H1 (cell line): ENCODE measurements around the gene LRRC55. TPM values are rescaled to one million over a fixed set of nuclear protein-coding genes. Genes with fewer than 3 reads are reported as not detected.

Source experiments
- CTCF ChIA-PET: fragments of 300-600 bp; sonication (Branson Sonifier 250); formaldehyde crosslinking; loops from one replicate; lab custom pipeline; 2021; ENCODE audit not compliant: partially characterized antibody; lab: Charles Lee
- POLR2A ChIA-PET: fragments of 300-600 bp; sonication (Branson Sonifier 250); formaldehyde crosslinking; loops from one replicate; lab custom pipeline; 2021; ENCODE audit warnings: inconsistent platforms; ENCODE audit not compliant: partially characterized antibody; lab: Charles Lee
- DNase-seq, 2 experiments: peaks; one replicate each; pipeline versions ENCODE4 v3.0.0 to v3.0.0-alpha.2; 2010 to 2022; ENCODE audit warnings: low spot score in 2 of 2, low read depth in 1 of 2, mixed read lengths in 1 of 2
- FAIRE-seq: peaks from 2 replicates; lab custom pipeline; 2011; peaks lifted over from hg19 to GRCh38; lab: Jason Lieb, UNC
- H2AFZ ChIP-seq: 2 replicates; pipeline ENCODE4 v1.8.1; 2012; ENCODE audit warnings: low read length, inconsistent platforms
- H2AK5ac ChIP-seq: 2 replicates; pipeline ENCODE4 v1.6.1; 2013; ENCODE audit warnings: low read depth, low read length
- H2BK120ac ChIP-seq: replicated peaks from 2 replicates; pipeline ENCODE3; 2013; ENCODE audit warnings: low read depth, low read length, inconsistent platforms
- H2BK12ac ChIP-seq: 2 replicates; pipeline ENCODE4 v1.6.1; 2013; ENCODE audit warnings: low read depth, low read length
- H2BK15ac ChIP-seq: 2 replicates; pipeline ENCODE4 v1.6.1; 2013; ENCODE audit warnings: low read length
- H2BK20ac ChIP-seq: 2 replicates; pipeline ENCODE4 v1.6.1; 2013; ENCODE audit warnings: low read length
- H2BK5ac ChIP-seq: 2 replicates; pipeline ENCODE4 v1.6.1; 2013; ENCODE audit warnings: low read depth, low read length
- H3K14ac ChIP-seq: 2 replicates; pipeline ENCODE4 v1.6.1; 2013; ENCODE audit warnings: inconsistent platforms; ENCODE audit not compliant: insufficient read length
- H3K18ac ChIP-seq: 2 replicates; pipeline ENCODE4 v1.6.1; 2013; ENCODE audit warnings: low read length; ENCODE audit errors: extremely low read depth
- H3K23ac ChIP-seq: 2 replicates; pipeline ENCODE4 v1.6.1; 2013; ENCODE audit warnings: inconsistent platforms; ENCODE audit not compliant: insufficient read length
- H3K23me2 ChIP-seq: 2 replicates; pipeline ENCODE4 v1.6.1; 2013; ENCODE audit warnings: low read depth, low read length
- H3K27ac ChIP-seq: 2 replicates; pipeline ENCODE4 v1.6.1; 2011; ENCODE audit warnings: low read depth, low read length, inconsistent platforms
- H3K27me3 ChIP-seq, 4 experiments: replicated peaks in 1 of 4; 1 replicate in 1 of 4; 2 replicates in 3 of 4; pipeline versions ENCODE4 v1.6.1 to v1.8.1; 2011 to 2013; ENCODE audit warnings: low read length in 3 of 4, mild to moderate bottlenecking in 3 of 4, inconsistent platforms in 2 of 4, mixed read lengths in 2 of 4, moderate library complexity in 1 of 4; ENCODE audit not compliant: control insufficient read depth in 3 of 4, insufficient read depth in 3 of 4; ENCODE audit errors: extremely low read depth in 1 of 4
- H3K36me3 ChIP-seq, 4 experiments: 2 replicates each; pipeline versions ENCODE4 v1.6.1 to v1.8.1; 2011 to 2013; ENCODE audit warnings: mild to moderate bottlenecking in 4 of 4, low read length in 3 of 4, moderate library complexity in 2 of 4, control low read depth in 1 of 4, inconsistent platforms in 1 of 4; ENCODE audit not compliant: insufficient read depth in 4 of 4, control insufficient read depth in 2 of 4
- H3K4ac ChIP-seq: replicated peaks from 2 replicates; pipeline ENCODE3; 2013; ENCODE audit warnings: low read length, low read depth, mixed read lengths, inconsistent platforms; ENCODE audit not compliant: insufficient read length
- H3K4me1 ChIP-seq, 4 experiments: replicated peaks in 1 of 4; 1 replicate in 1 of 4; 2 replicates in 3 of 4; pipeline versions ENCODE4 v1.6.1 to v1.8.1; 2011 to 2013; ENCODE audit warnings: low read length in 3 of 4, inconsistent platforms in 2 of 4, mixed read lengths in 1 of 4; ENCODE audit not compliant: insufficient read depth in 4 of 4, control insufficient read depth in 3 of 4
- H3K4me2 ChIP-seq, 2 experiments: 2 replicates each; pipeline versions ENCODE4 v1.6.1 to v1.8.1; 2011 to 2013; ENCODE audit warnings: low read depth in 2 of 2, low read length in 2 of 2, control low read depth in 1 of 2, inconsistent platforms in 1 of 2, mild to moderate bottlenecking in 1 of 2; ENCODE audit not compliant: insufficient read depth in 1 of 2
- H3K4me3 ChIP-seq, 4 experiments: fragments of 200-600, 300-600 bp in 1 of 4; sonication (generic), shearing (Covaris generic), sonication (Bioruptor Twin) in 1 of 4; 2 replicates each; pipeline versions ENCODE4 v1.5.1 to v1.8.1; 2011 to 2016; ENCODE audit warnings: low read length in 4 of 4, low read depth in 3 of 4, control low read depth in 2 of 4, inconsistent platforms in 2 of 4, mild to moderate bottlenecking in 2 of 4, mixed read lengths in 1 of 4, moderate library complexity in 1 of 4; ENCODE audit not compliant: insufficient read depth in 2 of 4; ENCODE audit errors: extremely low read depth in 1 of 4
- H3K56ac ChIP-seq: replicated peaks from 2 replicates; pipeline ENCODE3; 2013; ENCODE audit warnings: low read depth, mild to moderate bottlenecking, mixed read lengths, low read length, inconsistent platforms; ENCODE audit not compliant: insufficient read length
- H3K79me1 ChIP-seq: 2 replicates; pipeline ENCODE4 v1.6.1; 2013; ENCODE audit warnings: low read depth, low read length, control low read depth
- H3K79me2 ChIP-seq, 2 experiments: 2 replicates each; pipeline versions ENCODE4 v1.6.1 to v1.8.1; 2012 to 2013; ENCODE audit warnings: low read length in 2 of 2, mild to moderate bottlenecking in 2 of 2, inconsistent platforms in 1 of 2; ENCODE audit not compliant: insufficient read depth in 2 of 2, control insufficient read depth in 1 of 2
- H3K9ac ChIP-seq, 4 experiments: replicated peaks in 1 of 4; 1 replicate in 1 of 4; 2 replicates in 3 of 4; pipeline versions ENCODE4 v1.6.1 to v1.8.1; 2011 to 2013; ENCODE audit warnings: low read depth in 3 of 4, low read length in 3 of 4, control low read depth in 2 of 4, mild to moderate bottlenecking in 2 of 4, moderate library complexity in 2 of 4, inconsistent platforms in 1 of 4; ENCODE audit errors: extremely low read depth in 1 of 4
- H3K9me3 ChIP-seq, 2 experiments: 2 replicates each; pipeline versions ENCODE4 v1.6.1 to v1.8.1; 2012 to 2013; ENCODE audit warnings: mild to moderate bottlenecking in 2 of 2, moderate library complexity in 2 of 2, control low read depth in 1 of 2, inconsistent platforms in 1 of 2, low read depth in 1 of 2, low read length in 1 of 2, mixed read lengths in 1 of 2; ENCODE audit not compliant: insufficient read depth in 2 of 2
- H4K20me1 ChIP-seq, 2 experiments: replicated peaks in 1 of 2; 2 replicates each; pipeline versions ENCODE3 to v1.8.1; 2011 to 2013; ENCODE audit warnings: inconsistent platforms in 2 of 2, low read length in 2 of 2, mild to moderate bottlenecking in 1 of 2; ENCODE audit not compliant: insufficient read depth in 2 of 2, control insufficient read depth in 1 of 2
- H4K5ac ChIP-seq: 2 replicates; pipeline ENCODE4 v1.6.1; 2013; ENCODE audit warnings: low read length, low read depth, mixed read lengths, inconsistent platforms; ENCODE audit not compliant: insufficient read length
- H4K8ac ChIP-seq: 2 replicates; pipeline ENCODE4 v1.8.0; 2013; ENCODE audit warnings: mild to moderate bottlenecking, moderate library complexity, low read length, inconsistent platforms; ENCODE audit not compliant: insufficient read depth; ENCODE audit errors: extremely low read depth
- H4K91ac ChIP-seq: replicated peaks from 2 replicates; pipeline ENCODE3; 2013; ENCODE audit warnings: low read length, mixed read lengths, inconsistent platforms; ENCODE audit not compliant: insufficient read length
- BRCA1 ChIP-seq: IDR thresholded peaks from 2 replicates; pipeline ENCODE4 v1.6.1; 2012; ENCODE audit warnings: low read depth, low read length, improper control_type of control experiment
- CBX5 ChIP-seq: fragments of 300-800, 300-1000 bp; sonication (generic); IDR thresholded peaks from 2 replicates; pipeline ENCODE4 v1.7.1; 2016; ENCODE audit warnings: antibody characterized with exemption, low read length, low read depth
- E2F6 ChIP-seq: IDR thresholded peaks from 2 replicates; pipeline ENCODE4 v1.6.1; 2012; ENCODE audit warnings: inconsistent platforms
- FOSL1 ChIP-seq: IDR thresholded peaks from 2 replicates; pipeline ENCODE4 v1.6.1; 2011; ENCODE audit warnings: mild to moderate bottlenecking, low read depth, low read length, moderate library complexity; ENCODE audit not compliant: insufficient read depth
- GABPA ChIP-seq: IDR thresholded peaks from 2 replicates; pipeline ENCODE4 v1.6.1; 2011; ENCODE audit warnings: mild to moderate bottlenecking, low read length, moderate library complexity, borderline replicate concordance; ENCODE audit not compliant: insufficient read depth
- KDM5A ChIP-seq: fragments of 200-600 bp; IDR thresholded peaks from 2 replicates; pipeline ENCODE4 v1.7.1; 2012; ENCODE audit warnings: mild to moderate bottlenecking, low read length, inconsistent platforms, mixed read lengths
- POLR2AphosphoS5 ChIP-seq: IDR thresholded peaks from 2 replicates; pipeline ENCODE4 v1.6.1; 2011; ENCODE audit warnings: low read depth, low read length
- RAD21 ChIP-seq, 2 experiments: IDR thresholded peaks in 1 of 2; conservative IDR thresholded peaks in 1 of 2; 2 replicates each; pipeline ENCODE4 v1.6.1; 2011; ENCODE audit warnings: low read depth in 2 of 2, low read length in 2 of 2, improper control_type of control experiment in 1 of 2, inconsistent platforms in 1 of 2, mild to moderate bottlenecking in 1 of 2, moderate library complexity in 1 of 2
- RXRA ChIP-seq: IDR thresholded peaks from 2 replicates; pipeline ENCODE4 v1.6.1; 2011; ENCODE audit warnings: low read depth, mild to moderate bottlenecking, low read length, moderate library complexity; ENCODE audit not compliant: insufficient read depth
- SIX5 ChIP-seq: IDR thresholded peaks from 2 replicates; pipeline ENCODE4 v1.6.1; 2011; ENCODE audit warnings: mild to moderate bottlenecking, low read depth, low read length
- TAF1 ChIP-seq: IDR thresholded peaks from 2 replicates; pipeline ENCODE4 v1.6.1; 2011; ENCODE audit warnings: mild to moderate bottlenecking, low read depth, low read length
- WGBS, 2 experiments: shearing (Covaris generic) in 1 of 2; methylation state at CpG; one replicate each; pipeline versions ENCODE4 v1.1.6 to v1.1.7; 2013 to 2015; ENCODE audit warnings: low lambda C conversion rate in 2 of 2, mixed read lengths in 2 of 2, inconsistent platforms in 1 of 2, low coverage in 1 of 2, missing lambda C conversion rate in 1 of 2; ENCODE audit not compliant: insufficient replicate concordance in 2 of 2, insufficient coverage in 1 of 2, insufficient read length in 1 of 2; ENCODE audit errors: extremely low coverage in 1 of 2, missing lambda C conversion rate in 1 of 2; 5-methylcytosine and 5-hydroxymethylcytosine counted together
- polyA plus RNA-seq, 7 experiments: library from polyadenylated mRNA; depleted of rRNA in 3 of 7; stranded (reverse) in 5 of 7; unstranded in 2 of 7; fragments of >200 nt in 5 of 7; fragments of 200-250 nt in 2 of 7; gene quantifications; 1 replicate in 5 of 7; 2 replicates in 1 of 7; 4 replicates in 1 of 7; pipeline versions ENCODE4 v1.2.1 to v1.2.3, GENCODE V29; 2011 to 2013; ENCODE audit warnings: missing spikeins in 2 of 7, mixed read lengths in 2 of 7
- total RNA-seq: library from RNA; stranded (reverse); fragmentation: NEBNext Ultra II Directional; extraction: Animal tissue kit (Norgen Biotek cat#: 25700); gene quantifications from 2 replicates; pipeline ENCODE4 v1.2.1, GENCODE V29; 2021

Gene LRRC55
- total and polyA plus RNA-seq, 2 of the 8 experiments (the other 6 are each of a cell fraction or from before 2014, with no cell fraction given) = 0.62 to 1.1 TPM

- no peak overlapping the region for H2BK20ac ChIP-seq
- H3K4me2 ChIP-seq = no peak overlapping the region
- no peak overlapping the region for H2AK5ac ChIP-seq
- no peaks in the 10 kb centered on the region for H3K36me3 ChIP-seq
- H3K4ac ChIP-seq = no peak overlapping the region
- DNase-seq (no peak), FAIRE-seq (no peak)
- no peak overlapping the region for H3K23ac ChIP-seq
- no peak overlapping the region for H4K5ac ChIP-seq
- H2BK15ac ChIP-seq = no peak overlapping the region
- H3K9ac ChIP-seq = no peak overlapping the region
- ChIA-PET POLR2A (interaction anchor here (0.7 kb wide), 1 partner anchor 12 kb away, joined by 4 read pairs; no protein-coding TSS in a partner anchor), CTCF (interaction anchor here (0.7 to 1.9 kb wide), 5 partner anchors 13 to 92 kb away, joined by 3 to 4 read pairs (median 4); no protein-coding TSS in a partner anchor)
- H3K9me3 ChIP-seq = no peaks in the 10 kb centered on the region
- H3K79me1 ChIP-seq = no peaks in the 10 kb centered on the region
- no peak overlapping the region for H2BK120ac ChIP-seq
- H3K4me1 ChIP-seq = peaks cover 4 to 13% (median 8%) of the 10 kb centered on the region in 4 experiments; a peak in 5 of 7 replicates
- no peak overlapping the region for H4K8ac ChIP-seq
- no peaks in the 10 kb centered on the region for H4K20me1 ChIP-seq
- no peak overlapping the region for H4K91ac ChIP-seq
- no peaks in the 10 kb centered on the region for H3K27me3 ChIP-seq
- no peak overlapping the region for H3K14ac ChIP-seq
- H3K27ac ChIP-seq = no peak overlapping the region
- H3K18ac ChIP-seq = no peak overlapping the region
- no peak overlapping the region for H3K4me3 ChIP-seq
- H2BK5ac ChIP-seq = no peak overlapping the region
- 87% methylated on average over 4 of the region's 4 CpGs; no CpG with 5 or more reads in 1 of the 2 experiments for WGBS, 2 experiments
- no peak overlapping the region for H3K56ac ChIP-seq
- H3K23me2 ChIP-seq = peaks cover 8% of the 10 kb centered on the region; the same call in 1 of the 2 replicates
- H2AFZ ChIP-seq = no peak overlapping the region
- no peaks in the 10 kb centered on the region for H3K79me2 ChIP-seq
- no peak overlapping the region for H2BK12ac ChIP-seq
- TF ChIP-seq GABPA = no peak
- no peak for TF ChIP-seq CBX5
- no peak for TF ChIP-seq RAD21 (IDR thresholded peaks at IDR 0.05 in 1 of 2, conservative IDR thresholded peaks at IDR 0.05 in 1 of 2; ENCODE audit: low read depth in 2 of 2, low read length in 2 of 2)
- TF ChIP-seq SIX5 = no peak
- no peak for TF ChIP-seq POLR2AphosphoS5
- no peak for TF ChIP-seq E2F6
- no peak for TF ChIP-seq RXRA
- TF ChIP-seq FOSL1 = no peak
- TF ChIP-seq BRCA1 = no peak
- TF ChIP-seq TAF1 = no peak
- no peak for TF ChIP-seq KDM5A
Observed at GRCh38 chr11:57217053-57217452, 35.3 kb downstream of the LRRC55 start.
